CMK (cell line): ENCODE data around the gene ZNF749.

Experiments
- DNase-seq: peaks from one replicate; pipeline ENCODE4 v3.0.0-alpha.2; 2010; ENCODE audit warnings: low read depth

The ZNF749 gene

DNA sequence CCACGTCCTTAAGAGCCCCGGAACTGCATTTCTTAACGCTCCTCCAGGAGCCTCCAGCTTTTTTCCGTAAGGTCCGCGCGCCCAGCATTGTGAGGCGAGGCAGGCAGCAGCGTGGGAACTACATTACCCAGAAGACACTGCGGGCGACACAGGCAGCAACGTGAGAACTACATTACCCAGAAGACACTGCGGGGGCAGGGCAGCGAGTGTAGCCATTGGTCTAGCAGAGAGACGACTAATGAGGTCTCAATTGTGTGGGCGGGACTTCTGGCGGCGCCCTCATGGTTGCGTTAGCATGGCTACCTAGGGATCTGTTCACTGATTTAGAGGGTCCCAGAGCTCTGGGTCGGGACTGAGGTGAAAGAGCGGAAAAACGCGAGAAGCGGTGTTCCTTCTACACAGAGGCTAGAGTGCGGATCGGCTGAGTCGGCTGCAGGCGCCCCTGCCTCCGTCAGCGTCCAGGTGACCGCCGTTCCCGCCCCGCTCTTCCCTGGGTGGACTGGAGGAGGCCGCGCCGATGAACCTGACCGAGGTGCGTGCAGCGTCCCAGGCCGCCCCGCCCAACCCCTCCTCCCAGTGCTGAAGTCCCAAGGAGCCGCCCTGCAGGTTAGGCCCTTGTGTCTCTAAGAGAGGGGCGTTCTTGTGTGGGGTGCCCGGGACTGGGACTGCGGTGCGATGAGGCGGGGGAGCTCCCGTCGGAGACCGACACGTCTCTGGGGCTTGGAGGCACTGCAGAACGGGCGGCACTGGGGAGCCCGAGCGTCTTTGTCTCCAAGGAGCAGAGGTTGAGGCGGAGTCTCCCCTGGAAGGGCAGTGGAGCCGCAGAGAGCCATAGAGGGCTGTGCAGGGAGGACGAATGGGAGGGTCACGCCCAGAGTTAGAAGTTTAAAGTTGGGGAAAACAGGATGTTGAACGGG is at the start of gene ZNF749:
TSS of gene ZNF749 (plus strand) at position 264 of the 917 bp plus-strand sequence. CDS start at position 518, 254 bp downstream.
- DNase-seq = peak; percentile 99

DNA sequence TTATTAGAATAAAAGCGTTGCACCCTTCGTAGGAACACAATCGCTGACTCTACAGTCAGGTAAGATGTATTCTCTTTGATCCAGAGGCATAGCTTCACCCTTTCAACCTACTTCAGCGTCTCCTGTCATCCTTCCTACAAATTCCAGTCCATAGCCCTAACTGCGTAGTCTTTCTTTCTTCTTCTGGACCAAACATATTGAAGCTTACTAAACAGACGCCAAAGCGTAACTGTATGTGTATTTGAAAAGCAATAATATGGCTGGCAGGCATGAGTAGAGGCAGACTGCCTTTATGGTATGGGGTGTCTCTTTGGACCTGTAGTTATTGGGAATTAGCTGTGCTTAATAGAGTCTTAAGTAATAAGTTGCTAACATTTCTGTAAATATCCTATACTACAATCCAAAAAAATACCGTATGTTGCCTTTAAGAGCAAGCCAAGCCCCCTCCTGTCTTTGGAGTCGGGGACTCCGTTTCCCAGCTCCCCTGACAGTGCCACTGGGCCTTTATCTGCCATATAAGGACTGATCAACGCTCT is 45.9 kb upstream of the ZNF749 start:
- no peak for DNase-seq

DNA sequence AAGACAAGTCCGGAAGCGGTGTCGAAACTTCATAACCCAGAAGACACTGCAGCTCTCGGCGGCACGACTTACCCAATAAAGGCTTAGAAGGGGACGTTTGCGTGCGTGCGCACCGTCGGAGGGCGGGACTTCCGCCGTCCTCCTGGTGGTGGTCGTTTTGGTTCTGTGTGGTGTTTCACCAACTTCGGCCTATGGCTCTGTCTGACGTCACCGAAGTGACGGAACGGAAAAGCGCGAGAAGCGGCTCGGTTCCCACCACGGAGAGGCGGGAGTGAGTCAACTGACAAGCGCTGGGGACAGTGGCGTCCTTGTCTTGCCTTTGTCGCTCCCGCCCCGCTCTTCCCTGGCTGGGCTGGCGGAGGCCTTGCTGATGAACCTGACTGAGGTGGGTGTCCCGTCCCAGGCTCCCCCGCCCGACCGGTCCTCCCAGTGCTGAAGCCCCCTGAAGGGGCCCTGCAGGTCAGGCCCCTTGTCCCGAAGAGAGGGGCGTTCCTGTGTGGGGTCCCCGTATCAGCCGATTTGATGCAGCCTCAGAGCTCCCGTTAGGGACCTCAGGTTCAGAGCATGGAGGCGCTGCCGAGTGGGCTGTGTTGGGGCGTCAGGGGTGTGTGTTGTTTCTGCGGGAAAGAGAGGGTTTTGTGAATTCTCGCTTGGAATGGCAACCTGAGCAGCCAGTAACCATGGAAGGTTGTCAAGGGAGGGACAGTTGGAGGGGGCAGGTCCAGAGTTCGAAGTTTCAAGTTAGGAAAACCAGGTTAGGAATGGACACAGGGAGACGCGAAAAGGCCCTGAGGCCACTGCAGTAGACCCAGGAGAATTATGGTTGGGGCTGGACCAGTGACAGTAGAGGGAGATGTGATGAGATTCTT is 45.2 kb upstream of the ZNF749 start, which contains the start of gene ZNF548:
TSS of gene ZNF548 (plus strand) at position 125 of the 869 bp plus-strand sequence. CDS start at position 371, 246 bp downstream.
- peak; percentile 98 for DNase-seq

DNA sequence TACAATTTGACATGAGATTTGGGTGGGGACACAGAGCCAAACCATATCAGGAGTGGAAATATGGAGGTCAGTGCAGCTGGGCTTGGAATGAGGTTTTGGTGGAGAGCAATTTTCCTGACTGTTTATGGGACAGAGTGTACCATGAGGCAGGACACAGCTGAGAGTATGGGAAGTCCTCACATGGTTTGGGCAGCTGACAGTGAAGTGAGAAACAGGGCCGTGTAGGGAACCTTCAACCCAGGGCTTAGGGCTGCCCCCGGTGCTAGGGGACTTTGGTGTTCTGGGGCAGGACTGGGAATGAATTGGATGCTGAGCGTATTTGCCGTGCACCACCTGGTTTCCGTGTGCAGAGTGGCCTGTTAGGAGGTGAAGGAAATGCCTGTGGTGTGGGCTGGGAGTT is 39.4 kb upstream of the ZNF749 start:
- no peak for DNase-seq

DNA sequence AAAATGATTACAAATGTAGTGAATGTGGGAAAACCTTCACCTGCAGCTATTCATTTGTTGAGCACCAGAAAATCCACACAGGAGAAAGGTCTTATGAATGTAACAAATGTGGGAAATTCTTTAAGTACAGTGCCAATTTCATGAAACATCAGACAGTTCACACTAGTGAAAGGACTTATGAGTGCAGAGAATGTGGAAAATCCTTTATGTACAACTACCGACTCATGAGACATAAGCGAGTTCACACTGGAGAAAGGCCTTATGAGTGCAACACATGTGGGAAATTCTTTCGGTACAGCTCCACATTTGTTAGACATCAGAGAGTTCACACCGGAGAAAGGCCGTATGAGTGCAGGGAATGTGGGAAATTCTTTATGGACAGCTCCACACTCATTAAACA is 36.3 kb upstream of the ZNF749 start:
- DNase-seq = no peak

DNA sequence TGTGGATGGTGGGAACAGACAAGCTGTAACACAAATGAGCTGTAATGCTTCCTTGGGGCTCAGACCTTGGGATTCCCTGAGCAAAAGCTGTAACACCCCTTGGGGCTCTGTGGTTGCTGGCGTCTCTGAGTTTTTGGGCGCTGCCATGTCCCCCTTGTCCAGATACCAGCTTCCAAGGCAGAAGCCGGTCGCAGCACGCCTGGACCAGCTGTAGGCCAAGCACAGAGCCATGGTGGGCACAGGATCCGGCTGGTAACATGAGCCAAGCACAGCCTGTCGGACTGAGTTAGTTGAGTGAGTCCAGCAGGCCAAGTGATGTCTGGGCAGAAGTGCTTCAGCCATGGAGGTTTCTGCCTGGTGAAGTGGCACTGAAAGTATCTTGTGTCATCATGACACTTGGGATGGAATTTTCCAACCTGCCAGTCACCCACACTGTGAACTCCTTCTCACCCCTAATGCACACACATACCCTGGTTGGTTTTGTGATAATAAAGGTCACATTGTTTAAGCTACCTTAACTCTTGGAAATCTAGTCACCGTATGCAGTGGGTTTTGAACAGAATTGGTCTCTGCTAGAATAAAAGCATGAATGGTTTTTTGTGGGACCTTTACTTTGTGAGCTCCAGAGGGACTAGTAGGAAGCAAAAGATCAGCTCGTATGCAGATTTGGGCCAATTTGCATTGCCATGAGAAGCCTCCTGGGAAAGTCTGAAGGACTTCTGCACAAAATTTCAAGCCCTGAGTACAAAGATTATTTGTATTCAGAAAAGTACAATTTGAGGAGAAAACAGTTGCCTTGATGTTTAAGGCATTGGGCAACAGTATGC is 31.2 kb upstream of the ZNF749 start:
- DNase-seq = no peak

DNA sequence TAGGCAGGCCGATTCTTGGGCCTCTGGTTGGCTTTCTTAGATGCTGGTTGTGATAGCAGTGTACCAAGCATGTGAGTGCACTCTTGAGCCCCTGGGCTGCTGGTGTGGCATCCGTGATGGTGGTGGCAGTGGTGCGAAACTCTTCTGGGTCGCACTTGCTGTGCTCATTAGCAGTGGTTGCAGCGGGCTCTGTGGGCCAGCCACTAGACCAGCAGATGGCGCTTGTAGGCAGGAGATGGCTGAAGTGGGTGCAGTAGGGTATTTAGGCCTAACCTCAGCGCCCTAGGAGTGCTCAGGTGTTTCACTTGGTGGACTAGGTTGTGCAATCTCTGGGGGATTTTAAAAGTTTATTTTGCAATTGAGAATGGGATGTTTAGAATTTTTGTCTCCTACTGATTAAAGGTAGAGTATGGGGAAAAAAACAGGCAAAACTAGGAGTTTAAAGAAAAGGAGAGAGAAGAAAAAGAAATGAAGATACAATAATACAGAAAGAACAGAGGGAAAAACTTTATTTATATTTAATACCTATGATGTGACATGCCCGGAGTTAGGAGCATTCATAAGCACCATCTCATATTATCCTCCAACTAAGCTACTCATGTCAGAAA is 28.5 kb upstream of the ZNF749 start:
- no peak for DNase-seq

DNA sequence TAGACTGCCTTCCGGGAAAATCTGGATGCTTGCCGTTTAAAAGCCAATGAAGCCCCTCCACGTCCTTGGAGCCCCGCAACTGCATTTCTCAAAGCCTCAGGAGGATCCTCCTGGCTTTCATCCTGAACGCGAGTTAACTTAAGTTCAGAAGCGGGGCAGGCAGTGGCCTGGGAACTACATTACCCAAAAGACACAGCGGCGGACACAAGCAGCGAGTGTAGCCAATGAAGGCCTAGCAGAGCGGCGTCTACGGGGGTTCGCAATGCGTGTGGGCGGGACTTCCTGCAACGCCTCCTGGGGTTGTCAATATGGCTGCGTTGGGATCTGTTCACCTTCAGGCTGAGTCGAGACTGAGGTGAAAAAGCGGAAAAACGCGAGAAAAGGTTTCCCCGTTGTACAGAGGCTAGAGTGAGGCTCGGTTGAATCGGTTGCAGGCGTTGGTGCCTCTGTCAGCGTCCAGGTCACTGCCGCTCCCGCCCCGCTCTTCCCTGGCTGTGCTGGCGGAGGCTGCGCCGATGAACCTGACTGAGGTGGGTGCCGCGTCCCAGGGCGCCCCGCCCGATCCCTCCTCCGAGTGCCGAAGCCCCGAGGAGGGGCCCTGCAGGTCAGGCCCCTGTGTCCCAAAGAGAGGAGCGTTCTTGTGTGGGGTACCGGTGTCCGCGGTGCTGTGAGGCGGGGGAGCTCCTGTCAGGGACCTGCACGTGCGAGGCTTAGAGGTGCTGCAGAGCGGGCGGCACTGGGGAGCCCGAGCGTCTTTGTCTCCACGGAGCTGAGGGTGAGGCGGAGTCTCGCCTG is 24.1 kb upstream of the ZNF749 start, which contains the start of gene ZNF17:
TSS of gene ZNF17 (plus strand) at position 285 of the 795 bp plus-strand sequence. CDS start 2,455 bp downstream, outside the sequence.
- DNase-seq = peak; percentile 86

DNA sequence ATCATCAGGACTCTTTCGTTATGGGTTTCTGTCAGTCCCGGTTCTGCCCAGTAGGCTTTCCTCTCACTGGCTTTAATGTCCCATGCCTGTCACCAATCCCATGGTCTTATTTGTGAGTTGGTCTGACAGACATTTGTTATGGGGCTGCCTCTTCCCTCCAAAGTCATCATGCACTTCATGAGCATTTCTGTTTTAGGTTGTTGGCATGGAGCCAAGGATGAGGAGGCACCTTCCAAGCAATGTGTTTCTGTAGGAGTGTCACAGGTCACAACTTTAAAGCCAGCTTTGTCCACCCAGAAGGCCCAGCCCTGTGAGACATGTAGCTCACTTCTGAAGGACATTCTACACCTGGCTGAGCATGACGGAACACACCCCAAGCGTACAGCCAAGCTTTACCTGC is 15.7 kb upstream of the ZNF749 start:
- DNase-seq = no peak

DNA sequence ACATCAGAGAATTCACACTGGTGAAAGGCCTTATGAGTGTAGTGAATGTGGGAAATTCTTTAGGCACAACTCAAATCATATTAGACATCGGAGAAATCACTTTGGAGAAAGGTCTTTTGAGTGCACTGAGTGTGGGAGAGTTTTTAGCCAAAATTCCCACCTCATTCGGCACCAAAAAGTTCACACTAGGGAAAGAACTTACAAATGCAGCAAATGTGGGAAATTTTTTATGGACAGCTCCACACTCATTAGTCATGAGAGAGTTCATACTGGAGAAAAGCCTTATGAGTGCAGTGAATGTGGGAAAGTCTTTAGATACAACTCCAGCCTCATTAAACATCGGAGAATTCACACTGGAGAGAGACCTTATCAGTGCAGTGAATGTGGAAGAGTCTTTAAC is 14.1 kb upstream of the ZNF749 start:
- DNase-seq = no peak

DNA sequence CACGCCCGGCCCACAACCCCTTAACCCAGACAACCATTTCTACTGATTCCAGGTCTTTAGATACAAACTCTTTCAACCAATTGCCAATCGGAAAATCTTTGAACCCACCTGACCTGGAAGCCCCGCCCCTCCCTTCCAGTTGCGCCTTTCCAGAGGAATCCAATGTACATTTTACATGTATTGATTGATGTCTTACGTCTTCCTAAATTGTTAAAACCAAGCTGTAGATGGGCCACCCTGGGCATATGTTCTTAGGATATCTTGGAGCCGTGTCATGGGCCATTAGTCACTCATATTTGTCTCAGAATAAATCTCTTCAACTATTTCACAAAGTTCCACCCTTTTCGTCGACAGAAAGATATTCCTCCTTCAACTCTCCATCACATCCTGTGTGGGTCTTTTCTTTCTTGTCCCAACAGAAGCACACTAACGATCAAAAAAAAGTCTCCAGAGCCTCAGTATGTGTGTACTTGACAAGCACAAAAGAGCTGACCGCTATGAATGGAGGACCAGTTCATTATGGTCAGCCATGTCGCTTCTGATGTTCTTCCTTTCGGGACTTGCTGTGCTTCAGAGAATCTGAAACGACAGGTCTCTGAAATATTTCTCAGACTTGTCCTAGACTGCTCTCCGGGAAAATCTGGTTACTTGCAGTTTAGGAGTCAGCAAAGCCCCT is 601 bp upstream of the ZNF749 start:
- DNase-seq = no peak

DNA sequence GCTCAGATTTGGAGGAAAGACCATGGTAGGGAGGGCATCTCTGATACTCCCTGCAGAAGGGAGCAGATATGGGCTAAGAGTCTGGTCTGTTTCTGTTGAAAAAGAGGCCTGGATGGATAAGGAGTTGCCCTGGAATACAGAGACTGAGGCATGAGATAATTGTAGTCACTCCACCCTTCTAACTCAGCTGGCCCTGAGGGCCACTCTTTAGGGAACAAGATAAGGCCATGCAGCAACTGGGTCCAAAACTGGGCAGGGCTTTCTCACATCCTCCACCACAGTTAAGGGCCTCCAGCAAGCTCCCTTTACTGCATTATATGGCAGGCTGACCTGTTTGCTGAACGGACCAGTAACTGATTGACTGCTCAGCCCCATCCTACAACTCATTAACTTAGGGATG is 1.3 kb downstream of the ZNF749 start:
- DNase-seq = no peak

DNA sequence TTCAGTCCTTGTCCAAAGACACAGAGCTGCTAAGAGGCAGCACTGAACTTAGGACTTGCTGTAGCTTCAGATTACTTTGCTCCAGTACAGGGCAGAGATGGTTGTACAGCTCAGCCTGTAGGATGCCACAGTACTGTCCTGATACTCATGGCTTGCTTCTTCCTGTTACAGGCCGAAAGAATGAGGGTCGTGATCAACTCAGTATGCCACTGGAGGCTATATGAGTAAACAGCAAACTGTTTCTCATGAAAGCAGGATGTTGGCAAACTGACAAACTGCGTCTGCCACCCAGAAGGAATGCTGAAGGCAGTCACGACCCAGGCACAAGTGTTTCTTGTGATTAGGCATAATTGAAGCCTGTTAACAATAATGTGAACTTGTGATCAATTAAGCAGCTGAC is 2.8 kb downstream of the ZNF749 start:
- no peak for DNase-seq

DNA sequence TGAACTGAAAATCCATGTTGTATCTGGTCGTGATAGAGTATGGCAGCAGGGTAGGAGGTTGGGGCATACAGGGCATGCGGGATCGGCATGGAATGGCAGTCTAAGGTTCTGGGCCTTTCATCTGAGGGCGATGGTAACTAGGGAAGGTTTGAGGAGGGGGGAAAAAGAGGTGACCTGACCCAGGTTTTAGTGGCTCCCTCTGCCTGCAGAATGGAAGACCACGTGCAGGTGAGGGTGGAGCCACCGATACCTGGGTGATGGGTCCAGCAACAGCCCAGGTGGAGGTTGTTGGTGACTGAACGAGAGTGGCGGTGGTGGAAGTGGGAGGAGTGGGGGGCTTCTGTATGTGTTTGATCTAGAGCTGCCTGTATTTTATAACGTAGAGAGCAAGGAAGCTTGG is 3.8 kb downstream of the ZNF749 start:
- DNase-seq = no peak

DNA sequence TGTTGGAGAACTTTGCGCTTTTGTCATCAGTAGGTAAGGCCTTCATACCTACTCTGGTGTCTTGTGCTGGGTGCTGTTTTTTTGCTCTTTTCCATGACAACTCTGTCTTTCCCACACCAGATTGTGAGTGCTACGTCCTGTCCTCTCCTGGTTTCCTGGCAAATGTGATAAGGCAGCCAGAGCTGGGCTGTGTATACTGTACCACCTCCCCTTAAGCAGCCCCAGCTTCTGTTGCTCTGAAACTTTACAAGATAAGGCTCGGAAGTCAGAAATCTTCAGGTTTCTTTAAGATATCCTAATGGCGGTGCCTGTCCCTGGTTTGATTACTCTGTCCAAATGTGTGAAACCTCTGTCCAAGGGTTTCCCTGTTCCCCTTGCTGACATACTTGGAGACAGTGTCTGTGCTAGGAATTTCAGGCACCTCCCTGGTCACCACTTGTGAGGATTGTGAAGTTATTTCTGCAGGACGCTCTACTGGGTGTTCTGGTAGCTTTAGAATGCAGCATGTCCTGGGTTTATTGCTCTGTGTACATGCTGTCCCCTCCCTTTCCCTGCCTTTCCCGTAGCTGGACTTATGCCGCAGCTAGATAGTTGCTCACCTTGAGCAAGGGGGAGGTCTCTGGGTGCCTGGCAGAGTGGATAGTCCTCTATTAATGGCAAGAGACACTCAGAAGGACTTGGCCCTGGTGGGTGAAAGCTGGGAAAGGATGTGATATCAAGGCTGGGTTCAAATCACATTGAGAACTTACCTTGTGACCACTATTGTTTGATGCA is 7.0 kb downstream of the ZNF749 start:
- no peak for DNase-seq

DNA sequence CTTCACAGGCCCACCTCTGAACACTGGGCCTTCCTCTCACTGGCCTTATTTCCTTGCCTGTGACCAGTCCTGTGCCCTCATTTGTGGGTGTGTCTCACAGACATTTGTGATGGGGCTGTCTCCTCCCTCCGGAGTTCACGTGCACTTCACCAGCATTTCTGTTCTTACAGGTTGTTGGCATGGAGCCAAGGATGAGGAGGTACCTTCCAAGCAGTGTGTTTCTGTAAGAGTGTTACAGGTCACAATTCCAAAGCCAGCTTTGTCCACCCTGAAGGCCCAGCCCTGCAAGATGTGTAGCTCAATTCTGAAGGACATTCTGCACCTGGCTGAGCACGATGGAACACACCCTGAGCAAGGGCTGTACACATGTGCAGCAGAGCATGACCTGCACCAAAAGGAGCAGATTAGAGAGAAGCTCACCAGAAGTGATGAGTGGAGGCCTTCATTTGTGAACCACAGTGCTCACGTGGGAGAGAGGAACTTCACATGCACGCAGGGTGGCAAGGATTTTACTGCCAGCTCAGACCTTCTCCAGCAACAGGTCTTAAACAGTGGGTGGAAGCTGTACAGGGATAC is 8.1 kb downstream of the ZNF749 start:
- no peak for DNase-seq

DNA sequence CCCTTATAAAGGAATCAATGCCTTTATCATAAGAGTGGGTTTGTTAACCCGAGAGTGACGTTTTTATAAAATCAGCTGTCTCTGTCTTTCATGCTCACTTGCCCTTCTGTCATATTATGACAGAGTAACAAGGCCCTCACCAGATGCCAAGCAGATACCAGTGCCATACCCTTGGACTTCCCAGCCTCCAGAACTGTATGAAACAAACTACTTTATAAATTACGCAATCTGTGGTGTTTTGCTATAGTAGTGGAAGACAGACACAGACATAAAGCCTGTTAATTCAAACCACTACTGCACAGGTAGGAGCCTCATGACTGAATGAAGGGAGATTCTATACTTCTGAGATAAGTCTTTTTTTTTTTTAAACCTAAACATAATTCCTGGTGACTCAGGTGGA is 17.2 kb downstream of the ZNF749 start:
- no peak for DNase-seq

DNA sequence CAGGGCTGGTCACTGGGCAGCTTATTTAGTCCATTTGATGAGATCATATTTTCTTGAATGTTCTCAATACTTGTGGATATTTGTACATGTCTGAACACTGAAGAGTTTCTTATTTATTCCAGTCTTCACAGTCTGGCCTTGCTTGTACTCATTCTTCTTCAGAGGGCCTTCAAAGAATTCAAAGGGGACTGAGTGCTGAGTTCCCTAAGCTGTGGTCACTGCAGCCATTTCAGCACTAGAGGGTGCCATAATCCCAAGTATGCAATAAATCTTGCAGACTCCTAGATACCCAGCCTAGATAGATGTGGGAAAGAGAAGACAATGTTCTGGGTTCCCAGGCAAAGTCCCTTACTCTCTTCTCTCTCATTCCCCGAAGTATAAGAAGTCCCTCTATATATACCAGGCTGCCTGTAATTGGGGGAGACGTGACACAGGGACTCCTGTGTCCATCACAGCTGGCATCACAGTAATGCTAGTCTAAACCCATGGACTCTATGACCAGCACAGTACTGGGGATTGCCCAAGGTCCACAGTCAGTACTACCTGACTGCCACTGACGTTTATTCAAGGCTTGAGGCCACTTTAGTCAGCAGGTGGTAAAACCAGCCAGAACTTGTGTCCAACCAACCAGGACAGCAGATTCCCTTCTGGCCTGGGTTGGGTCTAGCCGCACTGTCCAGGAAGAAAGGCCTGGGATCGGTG is 30.7 kb downstream of the ZNF749 start:
- peak; percentile 52 for DNase-seq
